Stomach (tissue), 9 donors: ENCODE measurements around the gene SLC35D1. TPM values are rescaled to one million over a fixed set of nuclear protein-coding genes. Genes with fewer than 3 reads are reported as not detected.
A peak's percentile ranks its signal among the peaks of the same experiment; 100 is the strongest.

ENCODE experiments used
- DNase-seq, 2 donors: peaks; one replicate each; pipeline versions ENCODE4 v3.0.0 to v3.0.0-alpha.2; 2013 to 2019
- H3K27ac ChIP-seq, 5 donors: fragments of 200-600 bp in 4 of 5; sonication (generic) in 4 of 5; one replicate each; pipeline ENCODE4 v1.5.1; 2013 to 2019; ENCODE audit warnings: mild to moderate bottlenecking in 1 of 5, moderate library complexity in 1 of 5
- H3K27me3 ChIP-seq, 3 donors: fragments of 200-600 bp; sonication (generic); one replicate each; pipeline ENCODE4 v1.5.1; 2017 to 2019; ENCODE audit warnings: mixed run types in 1 of 3
- H3K36me3 ChIP-seq, 4 donors: fragments of 200-600 bp; sonication (generic); 1 replicate in 3 of 4; 2 replicates in 1 of 4; pipeline ENCODE4 v1.5.1; 2016 to 2019
- H3K4me1 ChIP-seq, 4 donors: fragments of 200-600 bp; sonication (generic); one replicate each; pipeline ENCODE4 v1.5.1; 2016 to 2019
- H3K4me3 ChIP-seq, 4 donors: fragments of 200-600 bp; sonication (generic) in 3 of 4; one replicate each; pipeline ENCODE4 v1.5.1; 2016 to 2019; ENCODE audit warnings: mild to moderate bottlenecking in 1 of 4
- H3K9me3 ChIP-seq, 4 donors: fragments of 200-600 bp; sonication (generic); one replicate each; pipeline ENCODE4 v1.5.1; 2016 to 2019
- EP300 ChIP-seq: sonication (generic); formaldehyde crosslinking; IDR thresholded peaks from one replicate; pipeline ENCODE4 v1.6.1; 2017; ENCODE audit warnings: antibody characterized with exemption
- POLR2A ChIP-seq, 4 donors: fragments of 450-650 bp; IDR thresholded peaks; one replicate each; pipeline ENCODE4 v1.6.1; 2016; ENCODE audit warnings: antibody characterized with exemption in 4 of 4, control low read depth in 2 of 4, mild to moderate bottlenecking in 1 of 4, moderate library complexity in 1 of 4
- POLR2AphosphoS5 ChIP-seq, 3 donors: sonication (generic); formaldehyde crosslinking; IDR thresholded peaks; one replicate each; pipeline ENCODE4 v1.6.1; 2016; ENCODE audit warnings: antibody characterized with exemption in 3 of 3
- WGBS, 5 donors: extraction: QIAGEN DNeasy Blood & Tissue Kit in 3 of 5; methylation state at CpG; one replicate each; pipeline versions ENCODE4 v1.1.5 to v1.1.7; 2013 to 2018; 5-methylcytosine and 5-hydroxymethylcytosine counted together
- intact Hi-C: fragments of 100-400 bp; cut with DNase I; formaldehyde crosslinking; loops from one replicate; pipeline ENCODE4 v1.15.1; 2023; ENCODE audit warnings: low total_unique reads
- polyA plus RNA-seq, 3 donors: library from polyadenylated mRNA; stranded (reverse); fragments of 200-250 nt; gene quantifications; one replicate each; pipeline ENCODE4 v1.2.3, GENCODE V29; 2013
- total RNA-seq, 5 donors: library from RNA; depleted of rRNA; stranded (reverse); fragments of >200 nt; gene quantifications; one replicate each; pipeline versions ENCODE4 v1.1.0 to v1.2.3, GENCODE V29; 2014 to 2016
- TF ChIP-seq, protein P1 (sequence below), 7 experiments: fragments of 450-650 bp in 4 of 7; fragments of 200-600 bp in 3 of 7; sonication (generic) in 3 of 7; IDR thresholded peaks; one replicate each; pipeline ENCODE4 v1.5.1; 2016 to 2019; ENCODE audit warnings: antibody characterized with exemption in 7 of 7, control low read depth in 2 of 7, mild to moderate bottlenecking in 1 of 7
- donor health status: healthy with polysubstance abuse.
- donor health status: Bipolar disorder and iron deficiency.
- donor health status: healthy.

SLC35D1 gene
- total and polyA plus RNA-seq, 8 donors = 1.7 to 40.8 (median 10.0) TPM

DNA sequence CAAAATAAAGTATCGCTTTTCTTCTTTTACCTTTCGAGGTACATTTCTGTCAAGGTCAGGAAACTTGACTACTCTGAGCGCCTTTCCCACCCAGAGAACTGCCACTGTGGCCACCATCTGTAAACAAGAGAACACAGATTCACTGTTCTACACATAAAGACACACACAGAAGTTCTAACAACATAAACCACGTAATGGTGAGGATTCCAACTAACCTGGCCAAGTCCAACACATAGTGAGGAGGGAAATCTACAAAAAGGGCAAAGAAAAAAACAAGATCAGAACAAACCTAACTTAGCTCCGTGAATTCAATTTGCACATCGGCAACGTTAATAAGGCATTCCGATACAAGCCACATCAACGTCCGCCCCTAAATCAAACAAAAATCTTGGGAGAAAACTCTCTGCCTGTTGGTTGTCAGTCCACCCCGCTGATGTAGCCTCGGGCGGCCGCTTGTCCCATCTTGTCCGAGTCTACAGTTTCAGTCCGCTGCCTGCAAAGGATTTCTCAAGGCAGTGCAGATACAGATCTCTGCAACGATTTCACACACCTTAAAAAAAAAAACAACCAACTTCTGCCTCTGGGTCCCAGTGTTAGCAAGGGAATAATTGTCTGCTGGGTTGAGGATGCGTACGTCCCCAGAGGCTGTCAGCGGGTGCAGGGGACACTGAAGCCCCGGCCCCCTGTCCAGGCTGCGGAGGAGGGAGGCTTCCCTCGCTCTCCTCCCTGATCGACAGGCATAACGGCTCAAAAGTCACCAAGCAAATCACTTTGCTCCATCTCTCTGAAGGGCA lies 1.0 kb downstream of the SLC35D1 start:
- WGBS, 5 donors = 1 to 3% (median 2%) methylated on average over 17 to 25 of the region's 25 CpGs
- H3K4me3 ChIP-seq = peak overlapping the region; percentile 73 to 85 (median 76)

DNA sequence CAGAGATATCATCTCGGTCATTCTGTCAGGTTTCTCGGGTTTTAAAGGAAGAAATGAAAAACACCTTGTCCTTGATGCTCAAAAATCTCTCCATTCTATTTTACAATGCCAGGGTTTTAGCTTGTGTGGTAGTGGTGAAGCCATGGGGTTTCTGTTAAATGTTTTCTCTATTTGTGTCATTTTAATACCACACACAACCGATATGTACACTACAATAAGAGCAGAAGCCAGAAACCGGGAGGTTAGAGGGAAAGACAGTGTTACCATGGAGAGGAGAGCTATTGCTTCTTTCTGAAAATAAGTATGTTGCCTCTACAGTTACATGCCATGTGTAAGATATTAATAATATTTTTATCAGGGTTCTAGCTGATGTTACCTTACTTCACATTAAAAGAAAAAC lies 2.8 kb downstream of the SLC35D1 start:
- intact Hi-C loops = loop anchor here (10.0 kb wide), 1 partner anchor 84 kb away; the partner anchor contains the start of gene C1orf141
- H3K4me3 ChIP-seq = no peak overlapping the region
- DNase-seq = no peak
- peaks cover 8 to 44% (median 36%) of the 10 kb centered on the region in 4 donors for H3K36me3 ChIP-seq
- TF ChIP-seq, protein P1, sequence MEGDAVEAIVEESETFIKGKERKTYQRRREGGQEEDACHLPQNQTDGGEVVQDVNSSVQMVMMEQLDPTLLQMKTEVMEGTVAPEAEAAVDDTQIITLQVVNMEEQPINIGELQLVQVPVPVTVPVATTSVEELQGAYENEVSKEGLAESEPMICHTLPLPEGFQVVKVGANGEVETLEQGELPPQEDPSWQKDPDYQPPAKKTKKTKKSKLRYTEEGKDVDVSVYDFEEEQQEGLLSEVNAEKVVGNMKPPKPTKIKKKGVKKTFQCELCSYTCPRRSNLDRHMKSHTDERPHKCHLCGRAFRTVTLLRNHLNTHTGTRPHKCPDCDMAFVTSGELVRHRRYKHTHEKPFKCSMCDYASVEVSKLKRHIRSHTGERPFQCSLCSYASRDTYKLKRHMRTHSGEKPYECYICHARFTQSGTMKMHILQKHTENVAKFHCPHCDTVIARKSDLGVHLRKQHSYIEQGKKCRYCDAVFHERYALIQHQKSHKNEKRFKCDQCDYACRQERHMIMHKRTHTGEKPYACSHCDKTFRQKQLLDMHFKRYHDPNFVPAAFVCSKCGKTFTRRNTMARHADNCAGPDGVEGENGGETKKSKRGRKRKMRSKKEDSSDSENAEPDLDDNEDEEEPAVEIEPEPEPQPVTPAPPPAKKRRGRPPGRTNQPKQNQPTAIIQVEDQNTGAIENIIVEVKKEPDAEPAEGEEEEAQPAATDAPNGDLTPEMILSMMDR (IDR thresholded peaks at IDR 0.05) = no peak
- no peak for TF ChIP-seq POLR2AphosphoS5 (IDR thresholded peaks at IDR 0.05)
- TF ChIP-seq POLR2A (IDR thresholded peaks at IDR 0.05) = no peak
- TF ChIP-seq EP300 = no peak
- H3K9me3 ChIP-seq = no peaks in the 10 kb centered on the region
- H3K27me3 ChIP-seq = no peaks in the 10 kb centered on the region
- peaks cover 16 to 46% (median 29%) of the 10 kb centered on the region in 4 donors for H3K4me1 ChIP-seq
- WGBS, 5 donors = 33 to 50% (median 36%) methylated on average over 4 of the region's 4 CpGs
- H3K27ac ChIP-seq = peak overlapping the region in 1 of 5 donors; percentile 10

More for the DNA sequence above, 1.0 kb downstream of the SLC35D1 start:
- intact Hi-C loops = loop anchor here (10.0 kb wide), 1 partner anchor 82 kb away; the partner anchor contains the start of gene C1orf141
- Histone ChIP-seq H3K4me1 (peaks cover 16 to 43% (median 30%) of the 10 kb centered on the region in 4 donors), H3K36me3 (peaks cover 8 to 27% (median 19%) of the 10 kb centered on the region in 4 donors), H3K9me3 (no peaks in the 10 kb centered on the region), H3K27me3 (no peaks in the 10 kb centered on the region), H3K27ac (peak overlapping the region; percentile 95 to 99 (median 97))
- DNase-seq = peak; percentile 40 to 65
- TF ChIP-seq EP300 (no peak), POLR2A (IDR thresholded peaks at IDR 0.05) (no peak), POLR2AphosphoS5 (IDR thresholded peaks at IDR 0.05) (no peak)
- TF ChIP-seq, protein P1 (IDR thresholded peaks at IDR 0.05) = no peak

DNA sequence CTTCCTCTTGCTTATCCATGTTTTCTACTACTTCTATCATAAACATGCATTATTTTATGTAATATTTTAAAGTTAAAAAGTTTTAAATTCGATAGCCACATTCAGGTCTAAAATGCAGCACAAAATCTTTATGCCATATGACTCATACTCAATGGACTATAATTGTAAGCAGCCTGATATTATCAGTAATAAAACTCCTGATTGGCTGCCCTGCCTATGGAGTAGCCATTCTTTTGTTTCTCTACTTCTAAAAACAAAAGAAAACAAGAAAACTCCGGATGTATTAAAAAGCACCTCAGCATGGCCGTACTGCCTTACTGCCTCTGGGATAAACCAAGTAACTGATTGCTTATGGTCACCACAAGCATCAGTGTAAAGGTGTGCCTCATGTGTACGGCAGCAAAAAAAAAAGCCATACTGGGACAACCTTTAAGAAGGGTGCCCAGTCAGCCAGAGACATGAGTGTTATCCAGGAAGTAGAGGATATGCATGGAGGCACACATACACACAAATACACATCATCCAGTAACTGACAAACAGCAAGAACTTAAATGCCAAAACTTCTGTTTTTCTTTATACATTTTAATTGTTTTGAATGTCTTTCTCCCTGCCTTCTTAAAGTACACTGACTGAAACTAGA lies 9.2 kb downstream of the SLC35D1 start:
- Histone ChIP-seq H3K27ac (no peak overlapping the region), H3K4me1 (peaks cover 0 to 33% (median 2%) of the 10 kb centered on the region in 4 donors), H3K36me3 (peaks cover 54 to 98% (median 97%) of the 10 kb centered on the region in 4 donors), H3K4me3 (no peak overlapping the region), H3K27me3 (no peaks in the 10 kb centered on the region), H3K9me3 (no peaks in the 10 kb centered on the region)
- TF ChIP-seq, protein P1 (IDR thresholded peaks at IDR 0.05) = no peak
- no peak for TF ChIP-seq POLR2AphosphoS5 (IDR thresholded peaks at IDR 0.05)
- no peak for TF ChIP-seq EP300
- no peak for TF ChIP-seq POLR2A (IDR thresholded peaks at IDR 0.05)
- intact Hi-C loops = no loop called here
- DNase-seq = no peak
- 89 to 97% (median 92%) methylated on average over 4 of the region's 4 CpGs for WGBS, 5 donors

DNA sequence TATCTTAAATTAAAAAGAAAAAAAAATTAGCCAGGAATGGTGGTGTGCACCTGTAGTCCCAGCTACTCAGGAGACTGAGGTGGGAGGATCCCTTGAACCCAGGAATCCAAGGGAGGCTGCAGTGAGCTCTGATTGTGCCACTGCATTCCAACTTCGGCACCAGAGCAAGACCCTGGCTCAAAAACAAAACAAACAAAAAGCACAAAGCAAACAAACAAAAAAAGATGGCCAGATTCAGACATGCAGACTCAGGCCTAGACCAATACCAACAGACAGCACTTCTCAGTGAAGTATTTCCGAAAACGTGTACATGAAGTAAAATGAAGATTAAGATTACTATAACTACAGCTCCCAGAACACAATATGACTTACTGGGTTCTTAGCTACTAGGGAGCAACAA lies 10.6 kb downstream of the SLC35D1 start:
- Histone ChIP-seq H3K4me1 (peaks cover 0 to 31% (median 3%) of the 10 kb centered on the region in 4 donors), H3K9me3 (no peaks in the 10 kb centered on the region), H3K27ac (no peak overlapping the region), H3K4me3 (no peak overlapping the region), H3K27me3 (no peaks in the 10 kb centered on the region), H3K36me3 (peaks cover 50 to 98% (median 97%) of the 10 kb centered on the region in 4 donors)
- 54 to 80% (median 69%) methylated on average over 3 of the region's 3 CpGs for WGBS, 5 donors
- intact Hi-C loops = no loop called here
- no peak for TF ChIP-seq POLR2A (IDR thresholded peaks at IDR 0.05)
- TF ChIP-seq POLR2AphosphoS5 (IDR thresholded peaks at IDR 0.05) = no peak
- no peak for DNase-seq
